ENCODE data around the gene RPL28. TPM values are rescaled to one million over a fixed set of nuclear protein-coding genes. Genes with fewer than 3 reads are reported as not detected.

RPL28 gene
- total and polyA plus RNA-seq, 2 of the 13 experiments (the other 11 are each of a cell fraction or from before 2014, with no cell fraction given) = 105 to 420 TPM

- Histone ChIP-seq H3K4me3 (replicated peaks in 1 of 3; ENCODE audit: insufficient read depth in 1 of 3, low read depth in 2 of 3, low read length in 3 of 3) (no peak overlapping the region), H3K4me1 (ENCODE audit: insufficient read depth, low read length) (peaks cover 12% of the 10 kb centered on the region), H3K9ac (ENCODE audit: insufficient read depth, low read depth, low read length) (no peak overlapping the region), H3K36me3 (replicated peaks in 1 of 2; ENCODE audit: control insufficient read depth in 1 of 2, insufficient read depth in 2 of 2, low read length in 2 of 2) (peaks cover 2 to 7% of the 10 kb centered on the region in 2 experiments; a peak in 3 of 5 replicates), H3K9me3 (ENCODE audit: low read length) (no peaks in the 10 kb centered on the region), H3K27me3 (ENCODE audit: control insufficient read depth in 1 of 2, insufficient read depth in 2 of 2, low read length in 2 of 2) (no peaks in the 10 kb centered on the region; a peak in 2 of 5 replicates), H3K79me2 (ENCODE audit: insufficient read depth, low read length) (peaks cover 5% of the 10 kb centered on the region), H3K27ac (ENCODE audit: extremely low read length, insufficient read depth, low read length) (no peak overlapping the region), H3K4me2 (ENCODE audit: low read depth, low read length) (no peak overlapping the region), H4K20me1 (ENCODE audit: insufficient read depth, low read length) (peaks cover 3% of the 10 kb centered on the region; the same call in 1 of the 2 replicates), H2AFZ (ENCODE audit: low read length) (no peak overlapping the region)
- in situ Hi-C loops (cut with HindIII; ENCODE audit: extremely low pct_ligation_motif_present, low pct_unique_long_range_greater_than_20kb) = no loop called here
- intact Hi-C loops (cut with micrococcal nuclease; ENCODE audit: unreplicated experiment) = no loop called here
- no TSS peak for BruUV-seq (replicated peaks)
- ChIA-PET CTCF (ENCODE audit: low intra/inter-chr PET ratio, low total read pairs) (no interaction called here), POLR2A (no interaction called here)
- TF ChIP-seq NCOA5 (CRISPR knock-in tag; IDR thresholded peaks at IDR 0.05) = no peak
- TF ChIP-seq NFYC (CRISPR knock-in tag; IDR thresholded peaks at IDR 0.05) = no peak
- no peak for TF ChIP-seq ATF3 (CRISPR knock-in tag; IDR thresholded peaks at IDR 0.05)
- no peak for TF ChIP-seq KLF12 (CRISPR knock-in tag; IDR thresholded peaks at IDR 0.05; ENCODE audit: borderline replicate concordance)
- no peak for TF ChIP-seq NR2F2 (IDR thresholded peaks at IDR 0.05; ENCODE audit: borderline replicate concordance, low read depth)
- TF ChIP-seq ZNF333 (CRISPR knock-in tag; IDR thresholded peaks at IDR 0.05; ENCODE audit: borderline replicate concordance) = no peak
- no peak for TF ChIP-seq ZMAT5 (CRISPR knock-in tag; IDR thresholded peaks at IDR 0.05; ENCODE audit: borderline replicate concordance, low read depth)
- TF ChIP-seq IRF1 (CRISPR knock-in tag; IDR thresholded peaks at IDR 0.05; ENCODE audit: low read depth) = no peak
- no peak for TF ChIP-seq PBX3 (CRISPR knock-in tag; IDR thresholded peaks at IDR 0.05; ENCODE audit: borderline replicate concordance)
- no peak for TF ChIP-seq MYC (CRISPR knock-in tag; IDR thresholded peaks at IDR 0.05; ENCODE audit: borderline replicate concordance)
- TF ChIP-seq GPN1 (CRISPR knock-in tag; IDR thresholded peaks at IDR 0.05; ENCODE audit: borderline replicate concordance) = no peak
- no peak for TF ChIP-seq ZNF354B (CRISPR knock-in tag; IDR thresholded peaks at IDR 0.05)
- TF ChIP-seq ZEB1 (IDR thresholded peaks at IDR 0.05; ENCODE audit: insufficient replicate concordance, low read depth) = no peak
- no peak for TF ChIP-seq CENPBD1 (CRISPR knock-in tag; IDR thresholded peaks at IDR 0.05; ENCODE audit: borderline replicate concordance, low read depth)
- no peak for TF ChIP-seq ZNF296 (CRISPR knock-in tag; conservative IDR thresholded peaks at IDR 0.05)
- no peak for ATAC-seq
- FAIRE-seq = no peak
- no peak for DNase-seq (ENCODE audit: low spot score)
- 95% methylated on average over 3 of the region's 9 CpGs for WGBS (ENCODE audit: low lambda C conversion rate)
Measured at GRCh38 chr19:55344444-55344843, 41.3 kb upstream of the RPL28 start.

Measured in HepG2 (cell line).